Neural crest cell (in vitro differentiated cells): ENCODE data around the gene GARS1. TPM values are rescaled to one million over a fixed set of nuclear protein-coding genes. Genes with fewer than 3 reads are reported as not detected.

Experiments used
- DNase-seq: peaks from one replicate; pipeline ENCODE4 v3.0.0; 2021; ENCODE audit warnings: low read depth, mixed read lengths, low spot score
- H3K27ac Mint-ChIP-seq: one replicate; pipeline ENCODE4 v1.8.0; 2021; ENCODE audit warnings: mild to moderate bottlenecking, mixed read lengths; ENCODE audit not compliant: unreplicated experiment
- H3K27me3 Mint-ChIP-seq: 2 replicates; pipeline ENCODE4 v1.8.0; 2021; ENCODE audit warnings: low read depth, mild to moderate bottlenecking, mixed read lengths
- H3K36me3 Mint-ChIP-seq: 2 replicates; pipeline ENCODE4 v1.8.0; 2021; ENCODE audit warnings: low read depth, mild to moderate bottlenecking, mixed read lengths
- H3K4me1 Mint-ChIP-seq: 2 replicates; pipeline ENCODE4 v1.8.0; 2021; ENCODE audit warnings: mixed read lengths
- H3K4me3 Mint-ChIP-seq: one replicate; pipeline ENCODE4 v1.8.0; 2021; ENCODE audit warnings: mild to moderate bottlenecking, mixed read lengths
- H3K9me3 Mint-ChIP-seq: 2 replicates; pipeline ENCODE4 v1.8.0; 2021; ENCODE audit warnings: mixed read lengths
- total RNA-seq: library from RNA; stranded (reverse); gene quantifications from 2 replicates; pipeline ENCODE4 v1.2.1, GENCODE V29; 2021
- TF ChIP-seq, protein P1 (sequence below): fragments of 200-600 bp; sonication (generic); conservative IDR thresholded peaks from 2 replicates; pipeline ENCODE4 v1.5.0; 2021; ENCODE audit warnings: antibody characterized with exemption, mild to moderate bottlenecking

The GARS1 gene
- total RNA-seq, 1 donor from 2014 or later, result 152 TPM

DNA sequence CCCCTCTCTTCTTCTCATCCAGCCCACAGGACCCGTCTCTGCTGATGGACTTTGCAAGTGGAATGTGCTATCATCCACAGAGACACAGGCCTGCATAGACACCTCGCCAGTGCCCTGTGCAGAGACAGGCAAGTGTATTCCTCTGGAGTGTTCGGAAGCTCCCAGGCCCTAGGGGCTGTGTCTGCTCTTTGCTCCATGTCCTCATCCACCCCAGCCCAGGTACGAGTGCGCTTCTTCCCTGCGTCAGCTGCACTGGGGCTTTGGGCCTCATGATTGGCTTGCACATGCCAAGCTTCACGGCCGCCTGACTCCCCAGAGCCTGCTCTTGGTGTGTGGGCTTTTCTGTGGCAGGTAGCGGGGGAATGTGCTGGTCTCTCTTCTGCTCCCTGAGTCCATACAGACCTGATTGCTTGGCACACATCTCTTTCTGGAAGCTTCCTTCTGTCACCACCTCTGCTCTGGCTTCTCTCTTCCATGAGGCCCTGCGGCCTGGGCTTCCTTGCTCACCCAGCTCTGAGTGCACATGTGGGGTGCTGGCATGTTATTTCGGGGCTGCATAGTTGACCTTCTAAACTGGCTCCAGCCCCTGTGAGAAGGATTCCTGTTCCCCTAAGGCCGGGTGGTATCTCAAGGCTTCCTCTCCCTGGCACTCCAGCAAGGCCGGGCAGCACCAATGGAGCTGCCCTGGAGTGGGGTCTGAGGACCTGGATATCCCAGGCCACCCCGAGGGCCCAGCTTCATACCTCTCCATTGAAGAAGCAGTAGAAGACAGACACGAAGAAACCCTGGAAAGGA lies 59.8 kb downstream of the GARS1 start:
- Mint-ChIP-seq H3K9me3 (no peaks in the 10 kb centered on the region), H3K36me3 (peaks cover 3% of the 10 kb centered on the region), H3K27ac (no peak overlapping the region), H3K27me3 (no peaks in the 10 kb centered on the region), H3K4me1 (no peaks in the 10 kb centered on the region), H3K4me3 (no peak overlapping the region)
- TF ChIP-seq, protein P1, sequence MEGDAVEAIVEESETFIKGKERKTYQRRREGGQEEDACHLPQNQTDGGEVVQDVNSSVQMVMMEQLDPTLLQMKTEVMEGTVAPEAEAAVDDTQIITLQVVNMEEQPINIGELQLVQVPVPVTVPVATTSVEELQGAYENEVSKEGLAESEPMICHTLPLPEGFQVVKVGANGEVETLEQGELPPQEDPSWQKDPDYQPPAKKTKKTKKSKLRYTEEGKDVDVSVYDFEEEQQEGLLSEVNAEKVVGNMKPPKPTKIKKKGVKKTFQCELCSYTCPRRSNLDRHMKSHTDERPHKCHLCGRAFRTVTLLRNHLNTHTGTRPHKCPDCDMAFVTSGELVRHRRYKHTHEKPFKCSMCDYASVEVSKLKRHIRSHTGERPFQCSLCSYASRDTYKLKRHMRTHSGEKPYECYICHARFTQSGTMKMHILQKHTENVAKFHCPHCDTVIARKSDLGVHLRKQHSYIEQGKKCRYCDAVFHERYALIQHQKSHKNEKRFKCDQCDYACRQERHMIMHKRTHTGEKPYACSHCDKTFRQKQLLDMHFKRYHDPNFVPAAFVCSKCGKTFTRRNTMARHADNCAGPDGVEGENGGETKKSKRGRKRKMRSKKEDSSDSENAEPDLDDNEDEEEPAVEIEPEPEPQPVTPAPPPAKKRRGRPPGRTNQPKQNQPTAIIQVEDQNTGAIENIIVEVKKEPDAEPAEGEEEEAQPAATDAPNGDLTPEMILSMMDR, result no peak
- no peak for DNase-seq

DNA sequence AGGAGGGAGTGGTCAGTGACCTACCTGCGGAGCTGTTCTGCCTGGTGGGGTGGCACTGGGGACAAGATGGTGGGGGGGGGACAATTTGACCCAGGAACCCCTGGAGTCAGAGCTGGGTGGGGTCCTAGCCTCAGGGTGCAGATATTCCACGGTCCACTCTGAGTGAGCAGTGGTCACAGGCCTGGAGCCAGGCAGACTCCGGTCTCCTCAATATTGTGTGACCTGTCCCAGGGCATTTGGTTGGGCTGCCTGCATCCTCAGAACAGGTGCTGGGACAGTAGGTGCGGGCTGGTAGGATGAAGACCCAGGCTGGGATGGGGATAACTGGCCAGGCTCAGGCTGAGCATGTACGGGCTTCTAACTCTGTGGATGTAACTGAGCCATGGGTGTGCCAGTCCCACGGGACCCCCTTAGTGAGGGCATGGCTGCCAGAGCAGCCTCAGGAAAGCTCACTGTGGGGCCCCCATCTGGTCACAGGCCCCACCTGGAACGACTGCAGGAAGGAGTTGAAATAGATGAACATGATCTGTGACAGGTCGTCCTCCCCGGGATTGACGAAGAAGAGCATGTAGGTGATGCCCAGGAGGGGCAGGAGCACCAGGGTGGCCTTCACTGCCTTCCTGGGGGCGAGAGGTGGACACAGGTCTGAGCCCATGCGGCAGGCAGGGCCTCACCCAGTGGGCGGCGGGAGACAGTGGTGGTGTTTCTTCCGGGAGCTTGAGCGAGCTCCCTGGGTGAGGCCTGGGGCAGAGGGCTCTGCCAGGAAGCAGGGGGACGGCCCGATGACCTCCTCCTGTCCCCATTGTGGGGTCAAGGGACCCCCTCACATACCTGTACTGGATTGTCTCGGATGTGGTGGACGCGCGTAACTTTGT lies 60.7 kb downstream of the GARS1 start:
- Mint-ChIP-seq H3K36me3 (peaks cover 3% of the 10 kb centered on the region), H3K27me3 (no peaks in the 10 kb centered on the region), H3K27ac (peak overlapping the region; percentile 62), H3K4me3 (no peak overlapping the region), H3K4me1 (no peaks in the 10 kb centered on the region), H3K9me3 (no peaks in the 10 kb centered on the region)
- TF ChIP-seq, protein P1, result no peak
- DNase-seq, result no peak

DNA sequence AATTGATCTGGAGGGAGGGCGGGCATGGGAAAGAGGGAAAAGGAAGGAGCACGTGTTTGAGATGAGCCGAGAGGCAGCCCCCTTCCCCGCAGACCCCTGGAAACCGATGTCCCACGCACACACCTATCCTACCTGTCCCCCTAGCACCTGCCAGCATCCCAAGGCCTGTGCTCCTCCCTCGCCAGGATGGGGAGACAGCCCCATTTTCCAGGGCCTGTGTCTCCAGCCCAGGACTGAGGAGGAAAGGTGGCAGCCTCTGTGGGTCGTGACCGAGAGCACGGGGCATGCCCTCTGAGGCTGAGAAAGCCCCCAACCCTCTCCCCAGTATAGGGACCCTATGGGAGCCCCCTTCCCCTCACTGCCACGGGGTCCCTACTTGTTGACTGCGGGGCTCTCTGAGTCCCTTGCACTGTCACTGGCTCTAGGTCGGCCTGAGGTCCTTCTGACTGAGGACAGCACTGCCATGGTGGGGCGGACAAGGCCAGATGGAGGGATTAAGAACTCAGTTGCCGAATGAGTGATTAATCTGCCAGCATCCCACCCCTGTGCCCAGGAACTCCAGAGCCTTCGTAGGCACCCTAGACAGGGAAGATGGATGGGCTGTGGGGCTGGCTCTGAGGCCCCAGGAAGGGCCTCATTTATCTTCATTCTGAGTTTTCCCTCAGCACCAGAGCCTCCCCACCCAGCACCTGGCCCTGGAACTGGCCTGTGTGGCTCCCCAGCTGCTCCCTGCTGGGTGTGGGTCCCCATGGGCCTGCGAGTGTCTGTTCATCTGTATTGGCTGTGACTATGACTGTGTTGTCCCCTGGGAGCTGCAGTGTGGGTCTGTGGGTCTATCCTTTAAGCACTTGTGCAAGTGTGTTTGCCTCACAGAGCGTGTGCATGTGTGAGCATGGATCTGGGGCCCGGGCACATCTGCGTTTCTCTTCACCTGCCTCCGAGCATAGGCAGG lies 61.6 kb downstream of the GARS1 start:
- TF ChIP-seq, protein P1, result no peak
- no peak overlapping the region for H3K4me3 Mint-ChIP-seq
- H3K4me1 Mint-ChIP-seq, result no peaks in the 10 kb centered on the region
- H3K9me3 Mint-ChIP-seq, result no peaks in the 10 kb centered on the region
- no peaks in the 10 kb centered on the region for H3K27me3 Mint-ChIP-seq
- peaks cover 3% of the 10 kb centered on the region for H3K36me3 Mint-ChIP-seq
- peak overlapping the region; percentile 53 for H3K27ac Mint-ChIP-seq
- no peak for DNase-seq

DNA sequence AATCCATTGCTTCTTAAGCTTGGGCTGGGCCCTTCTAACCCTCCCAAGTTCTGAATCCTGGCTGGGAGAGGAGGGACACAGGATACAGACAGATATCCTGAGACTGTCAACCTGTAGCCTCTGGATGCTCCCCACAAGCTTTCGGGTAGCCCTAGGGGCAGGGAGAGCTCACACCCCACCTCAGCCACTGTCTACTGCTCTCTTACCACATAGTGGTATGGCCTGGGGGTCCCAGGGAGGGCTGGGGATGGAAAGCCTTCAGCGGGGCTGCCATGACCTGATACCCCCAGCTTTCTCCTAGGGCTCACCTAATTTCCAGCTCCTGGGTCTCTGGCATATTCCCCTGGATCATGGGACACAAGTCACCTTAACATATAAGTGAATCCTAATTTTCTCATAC lies 62.5 kb downstream of the GARS1 start:
- Mint-ChIP-seq H3K27ac (peak overlapping the region; percentile 53), H3K4me1 (no peaks in the 10 kb centered on the region), H3K36me3 (peaks cover 3% of the 10 kb centered on the region), H3K9me3 (no peaks in the 10 kb centered on the region), H3K27me3 (no peaks in the 10 kb centered on the region), H3K4me3 (no peak overlapping the region)
- TF ChIP-seq, protein P1, result no peak
- DNase-seq, result no peak

DNA sequence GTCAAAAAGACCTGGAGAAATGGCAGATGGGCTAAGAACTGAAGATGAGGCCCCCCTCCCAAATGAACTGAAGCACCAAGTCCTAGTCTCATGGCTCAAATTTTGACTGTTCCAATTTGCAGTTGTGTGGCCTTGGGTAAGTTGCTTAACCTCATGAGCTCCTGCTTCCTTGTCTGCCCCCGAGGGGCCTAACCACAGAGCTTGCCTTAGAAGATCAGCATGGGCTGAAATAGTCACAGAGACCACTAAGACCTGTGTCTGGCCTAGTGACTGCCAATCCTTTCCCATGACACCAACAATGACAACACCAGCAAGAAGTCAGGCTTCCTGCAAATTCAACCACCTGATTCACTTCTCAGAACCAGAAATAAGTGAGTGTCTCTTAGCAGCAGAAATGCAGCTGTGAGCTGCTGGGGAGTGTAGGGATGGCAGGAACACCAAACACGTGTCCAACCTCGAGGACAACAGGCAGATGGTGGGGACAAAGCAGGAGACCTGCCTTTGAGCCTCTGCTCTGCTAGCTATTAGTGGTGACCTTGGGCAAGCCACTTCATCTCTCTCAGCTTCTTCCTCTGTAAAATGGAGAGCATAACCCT lies 63.9 kb downstream of the GARS1 start:
- Mint-ChIP-seq H3K36me3 (peaks cover 3% of the 10 kb centered on the region), H3K9me3 (no peaks in the 10 kb centered on the region), H3K4me1 (no peaks in the 10 kb centered on the region), H3K27ac (no peak overlapping the region), H3K4me3 (no peak overlapping the region), H3K27me3 (no peaks in the 10 kb centered on the region)
- TF ChIP-seq, protein P1, result no peak
- DNase-seq, result no peak
